ENCODE data around the gene PCBD2.

The PCBD2 gene

DNA sequence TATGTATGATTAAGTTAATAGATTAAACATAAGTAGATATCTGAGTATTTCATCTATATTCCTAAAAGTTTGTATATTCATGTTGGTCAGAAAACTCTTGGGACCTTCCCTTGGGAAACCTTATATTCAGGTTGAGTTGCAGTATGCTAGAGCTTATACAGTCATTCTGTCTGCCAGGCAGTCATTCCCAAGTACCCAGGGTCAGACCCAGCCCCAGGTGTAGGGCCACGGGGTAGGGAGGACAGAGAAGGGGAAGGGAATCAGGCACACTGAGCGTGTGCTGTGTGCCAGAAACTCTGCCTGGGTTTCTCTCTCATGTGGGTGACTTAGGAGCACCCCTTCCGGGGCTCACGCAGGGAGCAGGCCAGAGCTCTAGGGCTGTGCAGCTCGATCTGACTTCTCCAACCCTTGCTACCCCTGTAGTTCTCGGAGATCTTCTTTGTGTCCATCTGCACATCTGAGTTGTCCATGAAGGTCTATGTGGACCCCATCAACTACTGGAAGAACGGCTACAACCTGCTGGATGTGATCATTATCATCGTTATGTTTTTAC is 91.0 kb downstream of the PCBD2 start:
- TF ChIP-seq POLR2AphosphoS5 (IDR thresholded peaks at IDR 0.05; ENCODE audit: low read depth, low read length) (no peak), SIN3A (IDR thresholded peaks at IDR 0.05; ENCODE audit: borderline replicate concordance, insufficient read depth, low read length) (no peak), FOXP2 (optimal IDR thresholded peaks at IDR 0.05; ENCODE audit: borderline replicate concordance, extremely low read depth, extremely low read length, insufficient read depth) (no peak), TAF1 (IDR thresholded peaks at IDR 0.05; ENCODE audit: borderline replicate concordance, insufficient read depth, low read length) (no peak)
- TF ChIP-seq, protein P1, sequence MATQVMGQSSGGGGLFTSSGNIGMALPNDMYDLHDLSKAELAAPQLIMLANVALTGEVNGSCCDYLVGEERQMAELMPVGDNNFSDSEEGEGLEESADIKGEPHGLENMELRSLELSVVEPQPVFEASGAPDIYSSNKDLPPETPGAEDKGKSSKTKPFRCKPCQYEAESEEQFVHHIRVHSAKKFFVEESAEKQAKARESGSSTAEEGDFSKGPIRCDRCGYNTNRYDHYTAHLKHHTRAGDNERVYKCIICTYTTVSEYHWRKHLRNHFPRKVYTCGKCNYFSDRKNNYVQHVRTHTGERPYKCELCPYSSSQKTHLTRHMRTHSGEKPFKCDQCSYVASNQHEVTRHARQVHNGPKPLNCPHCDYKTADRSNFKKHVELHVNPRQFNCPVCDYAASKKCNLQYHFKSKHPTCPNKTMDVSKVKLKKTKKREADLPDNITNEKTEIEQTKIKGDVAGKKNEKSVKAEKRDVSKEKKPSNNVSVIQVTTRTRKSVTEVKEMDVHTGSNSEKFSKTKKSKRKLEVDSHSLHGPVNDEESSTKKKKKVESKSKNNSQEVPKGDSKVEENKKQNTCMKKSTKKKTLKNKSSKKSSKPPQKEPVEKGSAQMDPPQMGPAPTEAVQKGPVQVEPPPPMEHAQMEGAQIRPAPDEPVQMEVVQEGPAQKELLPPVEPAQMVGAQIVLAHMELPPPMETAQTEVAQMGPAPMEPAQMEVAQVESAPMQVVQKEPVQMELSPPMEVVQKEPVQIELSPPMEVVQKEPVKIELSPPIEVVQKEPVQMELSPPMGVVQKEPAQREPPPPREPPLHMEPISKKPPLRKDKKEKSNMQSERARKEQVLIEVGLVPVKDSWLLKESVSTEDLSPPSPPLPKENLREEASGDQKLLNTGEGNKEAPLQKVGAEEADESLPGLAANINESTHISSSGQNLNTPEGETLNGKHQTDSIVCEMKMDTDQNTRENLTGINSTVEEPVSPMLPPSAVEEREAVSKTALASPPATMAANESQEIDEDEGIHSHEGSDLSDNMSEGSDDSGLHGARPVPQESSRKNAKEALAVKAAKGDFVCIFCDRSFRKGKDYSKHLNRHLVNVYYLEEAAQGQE (IDR thresholded peaks at IDR 0.05; ENCODE audit: insufficient read depth in 1 of 2, low read depth in 2 of 2, low read length in 2 of 2): no peak

GRCh38 chr5:134997015-134997414 is 92.1 kb downstream of the PCBD2 start:
- TF ChIP-seq POLR2AphosphoS5 (IDR thresholded peaks at IDR 0.05; ENCODE audit: low read depth, low read length) (no peak), TAF1 (IDR thresholded peaks at IDR 0.05; ENCODE audit: borderline replicate concordance, insufficient read depth, low read length) (no peak), FOXP2 (optimal IDR thresholded peaks at IDR 0.05; ENCODE audit: borderline replicate concordance, extremely low read depth, extremely low read length, insufficient read depth) (no peak), SIN3A (IDR thresholded peaks at IDR 0.05; ENCODE audit: borderline replicate concordance, insufficient read depth, low read length) (no peak)
- TF ChIP-seq, protein P1 (IDR thresholded peaks at IDR 0.05; ENCODE audit: insufficient read depth in 1 of 2, low read depth in 2 of 2, low read length in 2 of 2): no peak

GRCh38 chr5:135004376-135004775 is 99.4 kb downstream of the PCBD2 start:
- no peak for TF ChIP-seq FOXP2 (optimal IDR thresholded peaks at IDR 0.05; ENCODE audit: borderline replicate concordance, extremely low read depth, extremely low read length, insufficient read depth)
- TF ChIP-seq SIN3A (IDR thresholded peaks at IDR 0.05; ENCODE audit: borderline replicate concordance, insufficient read depth, low read length): no peak
- TF ChIP-seq TAF1 (IDR thresholded peaks at IDR 0.05; ENCODE audit: borderline replicate concordance, insufficient read depth, low read length): no peak
- TF ChIP-seq, protein P1 (IDR thresholded peaks at IDR 0.05; ENCODE audit: insufficient read depth in 1 of 2, low read depth in 2 of 2, low read length in 2 of 2): no peak
- TF ChIP-seq POLR2AphosphoS5 (IDR thresholded peaks at IDR 0.05; ENCODE audit: low read depth, low read length): no peak

GRCh38 chr5:135005076-135005475 is 100.1 kb downstream of the PCBD2 start:
- TF ChIP-seq, protein P1 (IDR thresholded peaks at IDR 0.05; ENCODE audit: insufficient read depth in 1 of 2, low read depth in 2 of 2, low read length in 2 of 2): no peak
- TF ChIP-seq POLR2AphosphoS5 (IDR thresholded peaks at IDR 0.05; ENCODE audit: low read depth, low read length) (no peak), TAF1 (IDR thresholded peaks at IDR 0.05; ENCODE audit: borderline replicate concordance, insufficient read depth, low read length) (no peak), FOXP2 (optimal IDR thresholded peaks at IDR 0.05; ENCODE audit: borderline replicate concordance, extremely low read depth, extremely low read length, insufficient read depth) (no peak), SIN3A (IDR thresholded peaks at IDR 0.05; ENCODE audit: borderline replicate concordance, insufficient read depth, low read length) (no peak)

Measured in PFSK-1 (cell line).